LNCAP (cell line): ENCODE results near the gene TELO2.

Experiments used
- TF ChIP-seq, protein P1 (sequence below): fragments of 450-650 bp; IDR thresholded peaks from 2 replicates; pipeline ENCODE4 v1.5.1; 2017; ENCODE audit warnings: mild to moderate bottlenecking

The TELO2 gene

DNA sequence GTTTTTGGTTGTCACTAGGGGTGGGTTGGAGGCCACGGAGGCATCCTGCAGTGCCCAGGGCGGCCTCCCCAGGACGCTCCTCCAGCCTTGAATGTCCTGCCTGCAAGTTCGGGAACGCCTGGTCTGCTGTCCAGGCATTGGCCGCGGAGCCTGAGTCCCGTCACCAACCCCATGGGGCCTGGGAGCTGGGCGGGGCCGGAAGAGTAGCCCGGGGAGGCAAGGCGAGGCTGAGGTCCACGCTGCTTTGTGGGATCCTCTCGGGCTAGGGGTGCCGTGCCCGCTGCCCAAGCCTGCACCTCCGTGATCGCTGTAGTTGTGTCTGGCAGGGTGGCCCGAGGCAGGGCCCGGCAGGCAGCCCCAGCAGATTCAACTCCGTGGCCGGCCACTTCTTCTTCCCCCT, 12.8 kb downstream of the TELO2 start:
- TF ChIP-seq, protein P1, sequence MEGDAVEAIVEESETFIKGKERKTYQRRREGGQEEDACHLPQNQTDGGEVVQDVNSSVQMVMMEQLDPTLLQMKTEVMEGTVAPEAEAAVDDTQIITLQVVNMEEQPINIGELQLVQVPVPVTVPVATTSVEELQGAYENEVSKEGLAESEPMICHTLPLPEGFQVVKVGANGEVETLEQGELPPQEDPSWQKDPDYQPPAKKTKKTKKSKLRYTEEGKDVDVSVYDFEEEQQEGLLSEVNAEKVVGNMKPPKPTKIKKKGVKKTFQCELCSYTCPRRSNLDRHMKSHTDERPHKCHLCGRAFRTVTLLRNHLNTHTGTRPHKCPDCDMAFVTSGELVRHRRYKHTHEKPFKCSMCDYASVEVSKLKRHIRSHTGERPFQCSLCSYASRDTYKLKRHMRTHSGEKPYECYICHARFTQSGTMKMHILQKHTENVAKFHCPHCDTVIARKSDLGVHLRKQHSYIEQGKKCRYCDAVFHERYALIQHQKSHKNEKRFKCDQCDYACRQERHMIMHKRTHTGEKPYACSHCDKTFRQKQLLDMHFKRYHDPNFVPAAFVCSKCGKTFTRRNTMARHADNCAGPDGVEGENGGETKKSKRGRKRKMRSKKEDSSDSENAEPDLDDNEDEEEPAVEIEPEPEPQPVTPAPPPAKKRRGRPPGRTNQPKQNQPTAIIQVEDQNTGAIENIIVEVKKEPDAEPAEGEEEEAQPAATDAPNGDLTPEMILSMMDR = no peak

DNA sequence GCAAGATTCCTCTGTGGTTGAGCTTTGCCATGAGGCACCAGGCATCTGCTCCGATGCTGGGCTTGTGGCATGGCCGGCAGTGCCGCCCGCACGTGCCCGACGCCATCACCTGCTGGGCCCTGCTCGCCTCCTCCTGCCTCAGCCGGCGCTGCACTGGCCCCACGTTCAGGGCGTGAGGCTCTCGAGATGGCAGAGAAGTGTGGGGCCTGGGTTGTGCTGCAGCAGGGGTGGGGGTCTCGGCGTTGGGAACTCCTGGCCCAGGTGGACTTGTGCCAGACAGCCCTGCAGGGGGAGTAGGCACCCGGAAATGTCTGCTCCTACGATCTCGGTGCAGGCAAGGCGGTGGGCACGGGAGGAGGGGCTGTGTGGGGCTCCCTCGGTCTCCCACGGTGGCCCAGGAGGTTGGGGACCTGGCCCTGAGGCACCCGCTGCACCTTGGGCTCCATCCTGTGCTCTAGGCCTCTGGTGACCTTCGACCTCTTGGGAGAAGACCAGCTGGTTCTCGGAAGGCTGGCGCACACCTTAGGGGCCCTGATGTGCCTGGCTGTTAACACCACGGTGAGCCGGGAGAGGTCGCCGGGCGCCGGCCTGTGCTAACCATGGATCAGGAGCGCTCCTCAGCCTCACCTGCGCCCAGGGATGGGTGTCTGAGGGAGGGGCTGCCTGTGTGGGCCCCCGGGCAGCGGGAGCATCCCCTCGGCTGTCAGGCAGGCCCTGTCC, 13.5 kb downstream of the TELO2 start:
- TF ChIP-seq, protein P1 = no peak

DNA sequence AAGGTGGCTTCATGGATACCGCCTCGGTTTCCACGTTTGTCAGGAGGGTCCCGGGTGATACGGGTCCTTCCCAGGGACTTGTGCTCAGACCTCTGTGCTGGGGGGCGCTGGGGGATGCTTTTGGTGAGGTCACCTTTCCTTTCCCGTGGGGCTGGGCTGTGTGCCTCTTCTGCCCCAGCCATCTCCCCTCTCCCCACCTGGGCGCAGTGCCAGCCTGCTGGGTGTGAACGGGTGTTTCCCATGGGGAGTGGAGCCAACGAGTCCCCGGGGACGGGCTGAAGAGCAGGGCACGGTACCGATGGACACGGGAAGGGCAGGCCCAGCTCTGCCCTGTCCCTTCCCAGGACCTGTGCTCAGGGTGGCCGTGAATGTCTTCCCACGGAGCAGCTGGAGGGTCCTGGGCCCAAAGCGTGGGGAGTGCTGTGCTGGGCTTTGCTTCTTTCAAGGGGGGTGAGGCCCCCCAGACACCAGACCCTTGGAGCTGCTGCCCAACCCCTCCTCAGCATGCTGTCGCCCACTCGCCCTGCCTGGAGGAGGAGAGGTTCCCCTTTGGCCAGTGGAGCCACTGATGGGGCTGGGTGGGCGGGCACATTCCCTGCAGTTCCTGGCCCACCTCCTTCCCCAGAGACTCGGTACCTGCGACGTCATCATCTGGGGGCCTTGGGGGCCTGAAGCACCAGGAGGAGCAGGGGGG, 15.5 kb downstream of the TELO2 start:
- TF ChIP-seq, protein P1 = no peak

DNA sequence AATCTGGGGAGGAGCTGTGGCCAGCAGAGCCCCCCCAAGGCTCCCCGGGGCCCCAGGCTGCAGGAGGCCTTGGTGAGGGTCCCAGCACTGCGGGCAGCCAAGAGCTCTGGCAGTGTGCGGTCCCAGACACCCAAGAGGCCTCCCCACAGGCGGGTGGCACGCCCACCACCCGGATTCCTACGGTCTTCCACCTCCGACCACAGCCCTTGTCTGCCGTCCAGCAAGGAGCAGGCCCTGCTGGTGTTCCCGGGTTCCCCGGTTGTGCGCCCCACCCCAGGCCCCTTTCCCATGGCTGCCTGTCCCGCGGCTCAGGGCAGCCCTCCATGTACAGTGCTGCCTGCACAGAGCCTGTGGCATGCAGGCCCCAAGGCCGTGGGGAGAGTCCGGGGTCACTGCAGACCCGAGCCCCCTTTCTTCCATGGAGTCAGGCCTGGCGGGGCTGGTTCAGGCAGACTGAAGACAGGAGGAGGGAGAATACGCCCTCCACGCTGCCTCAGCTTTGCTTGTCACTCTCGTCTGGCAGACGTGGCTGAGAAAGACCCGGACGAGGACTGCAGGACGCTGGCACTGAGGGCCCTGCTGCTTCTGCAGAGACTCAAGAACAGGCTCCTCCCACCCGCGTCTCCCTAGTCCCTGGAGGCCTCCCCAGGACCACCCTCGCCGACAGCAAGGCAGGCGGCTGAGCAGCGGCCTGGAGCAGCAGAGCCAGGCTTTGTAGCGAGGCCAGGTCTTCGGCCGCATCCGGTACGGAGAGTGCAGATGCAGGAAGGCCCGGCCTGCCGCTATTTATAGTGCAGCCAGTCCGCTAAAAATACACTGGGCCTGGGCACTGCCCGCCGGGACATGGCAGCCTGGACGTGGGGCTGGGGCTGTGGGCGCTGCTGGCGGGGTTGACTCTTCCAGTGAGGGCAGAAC, 16.4 kb downstream of the TELO2 start:
- TF ChIP-seq, protein P1 = no peak

DNA sequence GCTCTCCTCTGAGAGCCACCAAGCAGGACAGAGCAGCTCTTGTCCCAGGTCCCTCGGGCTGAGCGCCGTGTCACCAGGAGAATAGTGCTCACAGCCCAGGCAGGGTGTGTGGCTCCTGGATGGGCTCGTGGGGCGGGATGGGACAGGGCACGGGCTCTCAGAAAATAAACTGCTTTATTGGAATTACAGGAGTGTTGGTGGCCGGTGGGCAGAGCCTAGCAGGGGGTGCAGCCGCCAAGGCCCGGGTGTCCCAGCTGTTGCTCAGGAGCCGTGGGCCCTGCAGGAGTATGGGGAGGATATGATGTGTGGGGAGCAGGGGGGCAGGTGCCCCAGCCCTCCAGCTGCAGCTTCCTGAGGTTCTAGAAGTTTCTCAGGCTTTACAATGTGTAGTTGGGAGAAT, 17.1 kb downstream of the TELO2 start:
- TF ChIP-seq, protein P1 = no peak

DNA sequence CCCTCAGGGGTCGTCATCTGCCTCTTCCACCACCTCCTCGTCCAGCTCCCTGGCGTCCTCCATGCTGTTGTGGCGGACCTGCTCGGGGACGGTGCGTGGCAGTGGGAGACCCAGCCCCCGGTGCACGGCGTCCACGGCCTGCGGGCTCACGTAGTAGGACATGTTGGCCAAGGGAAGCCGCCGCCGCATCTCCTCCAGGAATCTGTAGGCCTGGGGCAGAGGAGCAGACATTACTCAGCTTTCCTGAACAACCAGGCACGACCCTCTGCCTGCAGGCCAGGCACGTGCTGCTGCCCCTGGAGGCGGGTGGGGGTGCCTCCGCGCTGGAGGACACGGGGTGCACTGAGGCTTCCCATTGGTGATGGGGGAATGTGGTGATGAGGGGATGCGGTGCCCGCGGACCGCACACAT, 17.8 kb downstream of the TELO2 start:
- TF ChIP-seq, protein P1 = no peak
